ENCODE data around the gene ZNF236.

ZNF236 gene

GRCh38 chr18:76927223-76927725, 104.9 kb downstream of the ZNF236 start:
- TF ChIP-seq CTCF (IDR thresholded peaks at IDR 0.05; ENCODE audit: low read length, missing control alignments): no peak
- H3K4me3 ChIP-seq (replicated peaks; ENCODE audit: low read depth, low read length): no peak overlapping the region
- DNase-seq (ENCODE audit: low read depth): no peak

GRCh38 chr18:76928179-76928868, 106.0 kb downstream of the ZNF236 start:
- DNase-seq (ENCODE audit: low read depth): no peak
- TF ChIP-seq CTCF (IDR thresholded peaks at IDR 0.05; ENCODE audit: low read length, missing control alignments): no peak
- no peak overlapping the region for H3K4me3 ChIP-seq (replicated peaks; ENCODE audit: low read depth, low read length)

- DNase-seq (ENCODE audit: low read depth): no peak
- H3K4me3 ChIP-seq (replicated peaks; ENCODE audit: low read depth, low read length): no peak overlapping the region
- TF ChIP-seq CTCF (IDR thresholded peaks at IDR 0.05; ENCODE audit: low read length, missing control alignments): no peak
Measured at GRCh38 chr18:76931171-76931570, 108.8 kb downstream of the ZNF236 start.

GRCh38 chr18:76932026-76932819, 109.9 kb downstream of the ZNF236 start:
- no peak overlapping the region for H3K4me3 ChIP-seq (replicated peaks; ENCODE audit: low read depth, low read length)
- DNase-seq (ENCODE audit: low read depth): peak; percentile 88
- TF ChIP-seq CTCF (IDR thresholded peaks at IDR 0.05; ENCODE audit: low read length, missing control alignments): no peak

GRCh38 chr18:76935722-76936337, 113.5 kb downstream of the ZNF236 start:
- TF ChIP-seq CTCF (IDR thresholded peaks at IDR 0.05; ENCODE audit: low read length, missing control alignments): no peak
- H3K4me3 ChIP-seq (replicated peaks; ENCODE audit: low read depth, low read length): no peak overlapping the region
- DNase-seq (ENCODE audit: low read depth): no peak

- no peak for DNase-seq (ENCODE audit: low read depth)
- H3K4me3 ChIP-seq (replicated peaks; ENCODE audit: low read depth, low read length): no peak overlapping the region
- no peak for TF ChIP-seq CTCF (IDR thresholded peaks at IDR 0.05; ENCODE audit: low read length, missing control alignments)
Measured at GRCh38 chr18:76936877-76937276, 114.5 kb downstream of the ZNF236 start.

Measured in fibroblast of pulmonary artery (primary cell).